ENCODE data around the gene NUDT16L1. TPM values are rescaled to one million over a fixed set of nuclear protein-coding genes. Genes with fewer than 3 reads are reported as not detected.

NUDT16L1 gene
- total RNA-seq, 1 donor from 2014 or later: 36.8 TPM

DNA sequence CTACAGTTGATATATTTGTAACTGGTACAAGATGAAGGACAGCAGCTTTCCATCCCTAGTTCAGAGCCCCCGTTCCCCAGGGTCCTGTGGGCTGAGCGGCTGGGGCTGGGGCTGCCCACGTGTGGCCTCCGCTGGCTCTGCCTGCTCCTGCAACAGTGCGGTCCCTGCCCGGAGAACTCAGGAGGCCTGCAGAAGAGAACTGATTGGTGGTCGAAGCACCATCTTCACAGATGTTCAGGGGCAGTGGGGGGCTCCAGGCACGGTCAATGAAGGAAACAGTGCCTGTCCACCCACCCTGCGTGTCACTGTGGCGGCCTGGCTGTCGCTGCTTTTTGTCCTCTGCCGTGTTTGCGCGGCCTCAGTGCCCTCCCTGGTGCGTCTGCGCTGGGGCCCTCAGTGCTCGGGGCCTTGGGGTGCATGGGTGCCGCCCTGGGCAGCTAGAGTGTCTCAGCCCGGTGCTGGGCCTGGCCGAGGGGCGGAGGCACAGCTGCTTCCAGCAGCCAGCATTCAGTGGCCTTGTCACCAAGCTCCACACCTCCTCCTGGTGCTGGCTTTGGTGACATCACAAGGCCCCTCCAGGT lies 4.2 kb upstream of the NUDT16L1 start:
- no peak for DNase-seq (ENCODE audit: low read depth, low spot score)
- TF ChIP-seq, protein P1, sequence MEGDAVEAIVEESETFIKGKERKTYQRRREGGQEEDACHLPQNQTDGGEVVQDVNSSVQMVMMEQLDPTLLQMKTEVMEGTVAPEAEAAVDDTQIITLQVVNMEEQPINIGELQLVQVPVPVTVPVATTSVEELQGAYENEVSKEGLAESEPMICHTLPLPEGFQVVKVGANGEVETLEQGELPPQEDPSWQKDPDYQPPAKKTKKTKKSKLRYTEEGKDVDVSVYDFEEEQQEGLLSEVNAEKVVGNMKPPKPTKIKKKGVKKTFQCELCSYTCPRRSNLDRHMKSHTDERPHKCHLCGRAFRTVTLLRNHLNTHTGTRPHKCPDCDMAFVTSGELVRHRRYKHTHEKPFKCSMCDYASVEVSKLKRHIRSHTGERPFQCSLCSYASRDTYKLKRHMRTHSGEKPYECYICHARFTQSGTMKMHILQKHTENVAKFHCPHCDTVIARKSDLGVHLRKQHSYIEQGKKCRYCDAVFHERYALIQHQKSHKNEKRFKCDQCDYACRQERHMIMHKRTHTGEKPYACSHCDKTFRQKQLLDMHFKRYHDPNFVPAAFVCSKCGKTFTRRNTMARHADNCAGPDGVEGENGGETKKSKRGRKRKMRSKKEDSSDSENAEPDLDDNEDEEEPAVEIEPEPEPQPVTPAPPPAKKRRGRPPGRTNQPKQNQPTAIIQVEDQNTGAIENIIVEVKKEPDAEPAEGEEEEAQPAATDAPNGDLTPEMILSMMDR (conservative IDR thresholded peaks at IDR 0.05): no peak
- H3K4me3 Mint-ChIP-seq: no peak overlapping the region
- H3K4me1 Mint-ChIP-seq: no peaks in the 10 kb centered on the region
- H3K27me3 Mint-ChIP-seq (ENCODE audit: low read depth): peaks cover 3% of the 10 kb centered on the region
- H3K36me3 Mint-ChIP-seq (ENCODE audit: low read depth): no peaks in the 10 kb centered on the region
- H3K9me3 Mint-ChIP-seq: no peaks in the 10 kb centered on the region
- no peak overlapping the region for H3K27ac Mint-ChIP-seq (ENCODE audit: unreplicated experiment)

DNA sequence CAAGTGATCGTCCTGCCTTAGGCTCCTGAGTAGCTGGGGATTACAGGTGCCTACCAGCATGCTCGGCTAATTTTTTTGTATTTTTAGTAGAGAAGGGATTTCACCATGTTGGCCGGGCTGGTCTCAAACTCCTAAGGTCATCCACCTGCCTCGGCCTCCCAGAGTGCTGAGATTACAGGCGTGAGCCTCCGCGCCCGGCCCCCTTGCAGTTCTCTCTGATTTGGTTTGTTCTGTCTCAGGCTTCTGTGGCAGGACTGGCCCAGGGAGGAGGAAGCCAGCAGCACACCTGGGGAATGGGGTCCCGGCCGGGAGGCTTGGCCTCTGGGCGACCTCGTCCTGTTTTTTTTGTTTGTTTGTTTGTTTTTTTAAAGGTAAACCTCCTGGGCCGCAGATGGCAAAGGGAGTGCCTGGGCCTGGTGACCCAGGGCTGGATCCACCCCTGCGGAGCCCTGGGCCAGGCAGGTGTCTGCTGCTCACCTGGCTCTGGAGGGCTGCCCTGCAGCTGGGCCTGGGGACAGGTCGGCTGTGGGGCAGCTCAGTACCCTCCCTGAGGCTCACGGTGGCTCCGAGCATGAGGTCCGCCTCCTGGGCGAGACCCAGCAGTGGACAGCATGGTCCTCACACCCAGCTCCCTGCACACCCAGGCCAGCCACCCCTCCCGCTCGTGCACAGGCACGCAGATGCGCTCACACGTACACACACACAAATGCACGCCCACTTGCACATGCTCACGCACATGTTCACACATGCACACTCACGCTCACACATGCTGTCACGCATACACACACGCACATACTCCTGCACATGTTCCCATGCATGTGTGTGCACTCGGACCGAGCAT lies 3.3 kb upstream of the NUDT16L1 start:
- H3K27ac Mint-ChIP-seq (ENCODE audit: unreplicated experiment): peak overlapping the region; percentile 50
- TF ChIP-seq, protein P1 (conservative IDR thresholded peaks at IDR 0.05): no peak
- no peak for DNase-seq (ENCODE audit: low read depth, low spot score)
- no peaks in the 10 kb centered on the region for H3K4me1 Mint-ChIP-seq
- H3K27me3 Mint-ChIP-seq (ENCODE audit: low read depth): peaks cover 3% of the 10 kb centered on the region
- H3K9me3 Mint-ChIP-seq: no peaks in the 10 kb centered on the region
- peak overlapping the region; percentile 47 for H3K4me3 Mint-ChIP-seq
- H3K36me3 Mint-ChIP-seq (ENCODE audit: low read depth): no peaks in the 10 kb centered on the region

DNA sequence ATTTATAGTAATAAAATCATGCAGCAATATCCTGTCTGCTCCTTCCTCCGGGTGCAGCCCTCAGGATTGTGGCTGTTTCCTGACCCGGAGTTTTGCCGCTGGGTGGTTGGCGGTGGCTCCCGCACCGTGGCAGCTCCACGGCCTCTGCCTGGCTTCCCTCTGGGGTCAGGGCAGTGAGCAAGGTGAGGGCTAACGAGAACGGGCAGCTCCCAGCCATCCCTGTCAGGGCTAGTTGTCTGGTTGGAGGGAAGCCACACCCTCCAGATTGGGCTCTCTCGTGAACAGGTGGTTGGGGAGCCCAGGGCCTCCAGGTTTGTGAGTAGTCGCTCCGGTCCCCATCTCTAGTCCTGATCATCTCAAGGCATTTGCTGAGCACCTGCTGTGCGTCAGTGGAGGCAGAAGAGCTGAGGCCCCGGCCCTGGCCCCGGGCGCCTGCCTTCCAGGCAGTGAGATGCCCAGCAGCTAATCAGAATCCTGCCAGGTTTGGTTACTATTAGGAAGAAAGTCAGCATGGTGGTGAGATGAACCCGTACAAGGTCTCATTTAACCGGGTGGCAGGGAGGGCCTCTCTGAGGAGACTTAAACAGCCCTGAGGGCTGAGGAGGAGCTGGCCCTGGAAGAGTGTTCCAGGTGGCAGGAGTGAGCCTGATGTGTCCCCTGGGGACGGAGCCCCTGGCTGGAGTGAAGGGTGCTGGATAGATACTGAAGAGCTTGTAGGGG lies 2.3 kb upstream of the NUDT16L1 start:
- Mint-ChIP-seq H3K27ac (ENCODE audit: unreplicated experiment) (no peak overlapping the region), H3K4me3 (peak overlapping the region; percentile 75)

DNA sequence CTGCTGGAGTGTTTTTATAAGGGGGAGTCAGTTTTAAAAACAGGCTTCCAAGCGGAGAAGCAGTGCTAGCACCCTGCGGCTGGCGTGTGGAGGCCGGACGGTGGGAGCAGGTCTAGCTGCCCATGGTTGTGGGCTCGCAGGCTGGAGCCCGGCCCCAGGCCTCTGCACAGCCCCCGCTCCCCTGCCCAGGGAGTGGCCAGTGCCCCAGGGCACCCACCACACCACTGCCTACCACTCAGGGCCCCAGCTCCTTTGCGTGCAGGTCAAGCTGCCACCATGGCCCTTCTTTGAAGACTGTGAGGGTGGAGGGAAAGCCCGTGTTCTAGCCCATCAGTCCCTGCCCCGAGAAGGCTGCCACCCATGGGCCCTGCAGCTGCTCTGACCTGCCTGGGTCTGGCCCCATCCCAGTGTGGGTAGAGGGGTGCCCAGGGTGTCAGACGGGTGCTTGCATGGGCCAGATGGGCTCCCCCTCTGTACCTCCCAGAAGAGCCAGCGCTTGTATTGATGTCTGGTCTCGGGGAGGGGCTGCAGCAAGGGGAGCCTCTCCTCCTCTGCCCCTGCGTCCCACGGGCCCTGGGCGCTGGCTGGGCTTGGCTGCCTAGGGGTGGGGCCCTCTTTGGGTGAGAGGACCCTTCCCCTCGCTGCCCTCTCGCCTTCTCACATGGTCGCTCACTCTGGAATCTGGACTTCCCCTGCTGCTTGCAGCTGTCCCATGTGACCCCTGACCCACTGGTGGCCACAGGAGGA lies 1.5 kb upstream of the NUDT16L1 start:
- TF ChIP-seq, protein P1 (conservative IDR thresholded peaks at IDR 0.05): no peak
- Mint-ChIP-seq H3K27ac (ENCODE audit: unreplicated experiment) (no peak overlapping the region), H3K27me3 (ENCODE audit: low read depth) (peaks cover 3% of the 10 kb centered on the region), H3K9me3 (no peaks in the 10 kb centered on the region), H3K36me3 (ENCODE audit: low read depth) (no peaks in the 10 kb centered on the region), H3K4me1 (no peaks in the 10 kb centered on the region), H3K4me3 (peak overlapping the region; percentile 75)
- no peak for DNase-seq (ENCODE audit: low read depth, low spot score)

More for the DNA sequence above, 2.3 kb upstream of the NUDT16L1 start:
- Mint-ChIP-seq H3K4me1 (no peaks in the 10 kb centered on the region), H3K36me3 (ENCODE audit: low read depth) (no peaks in the 10 kb centered on the region), H3K27me3 (ENCODE audit: low read depth) (peaks cover 3% of the 10 kb centered on the region), H3K9me3 (no peaks in the 10 kb centered on the region)
- DNase-seq (ENCODE audit: low read depth, low spot score): no peak
- TF ChIP-seq, protein P1 (conservative IDR thresholded peaks at IDR 0.05): no peak
